Measurements from ENCODE around the gene AP1M2. TPM values are rescaled to one million over a fixed set of nuclear protein-coding genes. Genes with fewer than 3 reads are reported as not detected.
"Not testable (repeated sequence)": the region's sequence is repeated elsewhere in the genome, so short reads cannot be mapped to it uniquely, and the experiment has no call there.

The AP1M2 gene
- total RNA-seq, 1 donor from 2014 or later, result not detected

GRCh38 chr19:10550336-10550735, 36.8 kb downstream of the AP1M2 start:
- ATAC-seq (ENCODE audit: poor library complexity) (no peak), DNase-seq (no peak)
- intact Hi-C loops (cut with DNase I), result no loop called here

GRCh38 chr19:10549733-10550132, 37.4 kb downstream of the AP1M2 start:
- DNase-seq (no peak), ATAC-seq (ENCODE audit: poor library complexity) (no peak)
- intact Hi-C loops (cut with DNase I), result no loop called here

- no peak for DNase-seq
- intact Hi-C loops (cut with DNase I), result no loop called here
- no peak for ATAC-seq (ENCODE audit: poor library complexity)
These were observed 38.3 kb downstream of the AP1M2 start for GRCh38 chr19:10548746-10549276.

- no peak for ATAC-seq (ENCODE audit: poor library complexity)
- intact Hi-C loops (cut with DNase I), result no loop called here
- DNase-seq, result no peak
These were observed 40.3 kb downstream of the AP1M2 start for GRCh38 chr19:10546817-10547216.

- ATAC-seq (ENCODE audit: poor library complexity) (no peak), DNase-seq (no peak)
- intact Hi-C loops (cut with DNase I), result no loop called here
These were observed 42.3 kb downstream of the AP1M2 start for GRCh38 chr19:10544753-10545251.

- intact Hi-C loops (cut with DNase I), result no loop called here
- ATAC-seq (ENCODE audit: poor library complexity), result peak; percentile 38
- no peak for DNase-seq
These were observed 42.8 kb downstream of the AP1M2 start for GRCh38 chr19:10544242-10544752.

GRCh38 chr19:10543420-10544241, 43.5 kb downstream of the AP1M2 start, which contains the start of gene ATG4D:
Gene ATG4D (plus strand): TSS chr19:10543904. CDS start chr19:10544091, 187 bp downstream.
- intact Hi-C loops (cut with DNase I), result no loop called here
- peak; percentile 94 for ATAC-seq (ENCODE audit: poor library complexity)
- peak; percentile 87 for DNase-seq

GRCh38 chr19:10543059-10543419, 44.1 kb downstream of the AP1M2 start:
- no peak for DNase-seq
- intact Hi-C loops (cut with DNase I), result no loop called here
- no peak for ATAC-seq (ENCODE audit: poor library complexity)

GRCh38 chr19:10539016-10539415, 48.1 kb downstream of the AP1M2 start:
- DNase-seq; intact Hi-C loops (cut with DNase I); ATAC-seq (ENCODE audit: poor library complexity): not testable (repeated sequence)

- ATAC-seq (ENCODE audit: poor library complexity) (no peak), DNase-seq (no peak)
- intact Hi-C loops (cut with DNase I), result no loop called here
These were observed 48.7 kb downstream of the AP1M2 start for GRCh38 chr19:10538204-10538983.

GRCh38 chr19:10537668-10538067, 49.4 kb downstream of the AP1M2 start:
- DNase-seq, result no peak
- ATAC-seq (ENCODE audit: poor library complexity), result no peak
- intact Hi-C loops (cut with DNase I), result no loop called here

- DNase-seq (no peak), ATAC-seq (ENCODE audit: poor library complexity) (no peak)
These were observed 51.5 kb downstream of the AP1M2 start for GRCh38 chr19:10535613-10536012.

GRCh38 chr19:10533646-10534386, 53.3 kb downstream of the AP1M2 start:
- ATAC-seq (ENCODE audit: poor library complexity), result no peak
- DNase-seq, result no peak
- intact Hi-C loops (cut with DNase I), result no loop called here

More at GRCh38 chr19:10535613-10536012, 51.5 kb downstream of the AP1M2 start:
- intact Hi-C loops (cut with DNase I), result no loop called here

GRCh38 chr19:10532457-10532856, 54.7 kb downstream of the AP1M2 start:
- intact Hi-C loops (cut with DNase I), result no loop called here
- ATAC-seq (ENCODE audit: poor library complexity), result no peak
- DNase-seq, result no peak

- DNase-seq; intact Hi-C loops (cut with DNase I); ATAC-seq (ENCODE audit: poor library complexity): not testable (repeated sequence)
These were observed 60.2 kb downstream of the AP1M2 start for GRCh38 chr19:10526887-10527286.

- ATAC-seq (ENCODE audit: poor library complexity) (no peak), DNase-seq (no peak)
- intact Hi-C loops (cut with DNase I), result no loop called here
These were observed 61.5 kb downstream of the AP1M2 start for GRCh38 chr19:10525636-10526035.

- DNase-seq (no peak), ATAC-seq (ENCODE audit: poor library complexity) (no peak)
- intact Hi-C loops (cut with DNase I), result no loop called here
These were observed 63.9 kb downstream of the AP1M2 start for GRCh38 chr19:10523135-10523636.

All from Right ventricle myocardium superior (tissue), 1 donor.